Rectal smooth muscle tissue (tissue), 1 donor: ENCODE measurements around the gene TFAP2E.
"Not testable (repeated sequence)": the region's sequence is repeated elsewhere in the genome, so short reads cannot be mapped to it uniquely, and the experiment has no call there.

ENCODE experiments used
- H3K27ac ChIP-seq: one replicate; pipeline ENCODE4 v1.7.0; 2013; ENCODE audit warnings: low read depth, low read length, inconsistent platforms
- H3K27me3 ChIP-seq: one replicate; pipeline ENCODE4 v1.7.0; 2013; ENCODE audit warnings: low read length; ENCODE audit not compliant: control insufficient read depth, insufficient read depth
- H3K36me3 ChIP-seq: one replicate; pipeline ENCODE4 v1.7.0; 2013; ENCODE audit warnings: low read length; ENCODE audit not compliant: control insufficient read depth, insufficient read depth
- H3K4me1 ChIP-seq: one replicate; pipeline ENCODE4 v1.7.0; 2013; ENCODE audit warnings: low read length; ENCODE audit not compliant: control insufficient read depth, insufficient read depth
- H3K4me3 ChIP-seq: one replicate; pipeline ENCODE4 v1.7.0; 2013; ENCODE audit warnings: low read length
- H3K9ac ChIP-seq: one replicate; pipeline ENCODE4 v1.7.0; 2013; ENCODE audit warnings: low read length

TFAP2E gene

GRCh38 chr1:35585281-35585680 is 12.2 kb downstream of the TFAP2E start:
- H3K4me3 ChIP-seq, result no peak overlapping the region
- H3K27ac ChIP-seq, result no peak overlapping the region
- H3K9ac ChIP-seq, result no peak overlapping the region
- no peaks in the 10 kb centered on the region for H3K27me3 ChIP-seq
- H3K36me3 ChIP-seq, result no peaks in the 10 kb centered on the region
- no peaks in the 10 kb centered on the region for H3K4me1 ChIP-seq

- not testable (repeated sequence) for H3K27ac ChIP-seq, H3K4me1 ChIP-seq, H3K9ac ChIP-seq
These were observed 12.7 kb downstream of the TFAP2E start for GRCh38 chr1:35585805-35586204.

GRCh38 chr1:35586808-35587207 is 13.7 kb downstream of the TFAP2E start:
- Histone ChIP-seq H3K4me1 (no peaks in the 10 kb centered on the region), H3K36me3 (peaks cover 3% of the 10 kb centered on the region), H3K9ac (no peak overlapping the region), H3K27me3 (no peaks in the 10 kb centered on the region), H3K27ac (no peak overlapping the region), H3K4me3 (no peak overlapping the region)

More at GRCh38 chr1:35585805-35586204, 12.7 kb downstream of the TFAP2E start:
- H3K36me3 ChIP-seq, H3K4me3 ChIP-seq, H3K27me3 ChIP-seq: not testable (repeated sequence)

GRCh38 chr1:35587736-35588135 is 14.6 kb downstream of the TFAP2E start:
- H3K27ac ChIP-seq, result no peak overlapping the region
- H3K4me1 ChIP-seq, result no peaks in the 10 kb centered on the region
- no peak overlapping the region for H3K4me3 ChIP-seq
- H3K9ac ChIP-seq, result no peak overlapping the region
- H3K36me3 ChIP-seq, result peaks cover 3% of the 10 kb centered on the region
- H3K27me3 ChIP-seq, result no peaks in the 10 kb centered on the region

- H3K27ac ChIP-seq, result no peak overlapping the region
- H3K4me3 ChIP-seq, result no peak overlapping the region
- H3K9ac ChIP-seq, result no peak overlapping the region
- peaks cover 3% of the 10 kb centered on the region for H3K36me3 ChIP-seq
- H3K27me3 ChIP-seq, result no peaks in the 10 kb centered on the region
- H3K4me1 ChIP-seq, result no peaks in the 10 kb centered on the region
These were observed 15.2 kb downstream of the TFAP2E start for GRCh38 chr1:35588197-35588910.

GRCh38 chr1:35589516-35590427 is 16.7 kb downstream of the TFAP2E start:
- H3K27ac ChIP-seq, result no peak overlapping the region
- no peaks in the 10 kb centered on the region for H3K4me1 ChIP-seq
- H3K27me3 ChIP-seq, result no peaks in the 10 kb centered on the region
- no peak overlapping the region for H3K4me3 ChIP-seq
- H3K9ac ChIP-seq, result no peak overlapping the region
- peaks cover 3% of the 10 kb centered on the region for H3K36me3 ChIP-seq

- H3K4me1 ChIP-seq, result no peaks in the 10 kb centered on the region
- H3K36me3 ChIP-seq, result peaks cover 3% of the 10 kb centered on the region
- no peak overlapping the region for H3K4me3 ChIP-seq
- no peaks in the 10 kb centered on the region for H3K27me3 ChIP-seq
- no peak overlapping the region for H3K27ac ChIP-seq
- H3K9ac ChIP-seq, result no peak overlapping the region
These were observed 17.4 kb downstream of the TFAP2E start for GRCh38 chr1:35590476-35591040.

- H3K9ac ChIP-seq, result no peak overlapping the region
- no peak overlapping the region for H3K4me3 ChIP-seq
- no peak overlapping the region for H3K27ac ChIP-seq
- H3K27me3 ChIP-seq, result no peaks in the 10 kb centered on the region
- H3K36me3 ChIP-seq, result peaks cover 3% of the 10 kb centered on the region
- H3K4me1 ChIP-seq, result no peaks in the 10 kb centered on the region
These were observed 18.1 kb downstream of the TFAP2E start for GRCh38 chr1:35591211-35591610.

- Histone ChIP-seq H3K4me1 (no peaks in the 10 kb centered on the region), H3K36me3 (peaks cover 6% of the 10 kb centered on the region), H3K27me3 (no peaks in the 10 kb centered on the region), H3K4me3 (no peak overlapping the region), H3K9ac (no peak overlapping the region), H3K27ac (no peak overlapping the region)
These were observed 20.1 kb downstream of the TFAP2E start for GRCh38 chr1:35592991-35593769.

GRCh38 chr1:35594005-35594760 is 21.1 kb downstream of the TFAP2E start:
- no peaks in the 10 kb centered on the region for H3K4me1 ChIP-seq
- H3K36me3 ChIP-seq, result peaks cover 6% of the 10 kb centered on the region
- no peak overlapping the region for H3K9ac ChIP-seq
- no peak overlapping the region for H3K4me3 ChIP-seq
- no peaks in the 10 kb centered on the region for H3K27me3 ChIP-seq
- H3K27ac ChIP-seq, result no peak overlapping the region

GRCh38 chr1:35595684-35596083 is 22.6 kb downstream of the TFAP2E start:
- Histone ChIP-seq H3K4me1 (no peaks in the 10 kb centered on the region), H3K27ac (no peak overlapping the region), H3K9ac (no peak overlapping the region), H3K36me3 (peaks cover 3% of the 10 kb centered on the region), H3K4me3 (no peak overlapping the region), H3K27me3 (no peaks in the 10 kb centered on the region)
